Activated CD8-positive, alpha-beta memory T cell treated with anti-CD3 and anti-CD28 coated beads, Interleukin-2, amount 50 U/mL, for 24 hours (primary cell): ENCODE results near the gene DZIP1.

ENCODE experiments used
- DNase-seq: peaks from one replicate; pipeline ENCODE4 v3.0.0-alpha.2; 2020; ENCODE audit errors: extremely low read depth

Gene DZIP1

GRCh38 chr13:95643936-95644598 lies 439 bp downstream of the DZIP1 start:
- DNase-seq: no peak

- no peak for DNase-seq
Measured at GRCh38 chr13:95643571-95643935, 953 bp downstream of the DZIP1 start.

GRCh38 chr13:95642999-95643398 lies 1.5 kb downstream of the DZIP1 start:
- DNase-seq: no peak

- DNase-seq: no peak
Measured at GRCh38 chr13:95642028-95642621, 2.4 kb downstream of the DZIP1 start.

- DNase-seq: no peak
Measured at GRCh38 chr13:95641291-95642027, 3.0 kb downstream of the DZIP1 start.

- DNase-seq: no peak
Measured at GRCh38 chr13:95636853-95637252, 7.7 kb downstream of the DZIP1 start.

DNA sequence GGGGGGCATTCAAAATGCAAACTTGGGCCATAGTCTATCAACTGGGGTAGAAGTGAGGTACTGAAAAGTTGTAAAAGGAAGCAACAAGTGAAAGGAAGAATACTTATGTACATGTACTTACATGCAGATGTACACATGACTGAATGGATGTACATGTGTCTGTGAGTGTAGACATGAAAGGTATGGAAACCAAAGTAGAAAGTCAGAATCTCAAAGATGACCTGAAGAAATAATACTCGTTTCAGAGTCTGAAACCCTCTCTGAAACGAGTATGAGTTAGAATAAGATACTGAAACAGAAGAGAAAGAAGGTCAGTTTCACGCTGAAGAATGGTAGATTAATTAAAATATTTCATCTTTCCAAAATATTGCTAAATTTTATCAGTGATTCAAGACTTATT lies 13.9 kb downstream of the DZIP1 start:
- DNase-seq: no peak

GRCh38 chr13:95629071-95629470 lies 15.4 kb downstream of the DZIP1 start:
- DNase-seq: no peak

- DNase-seq: no peak
Measured at GRCh38 chr13:95628488-95628887, 16.0 kb downstream of the DZIP1 start.

- no peak for DNase-seq
Measured at GRCh38 chr13:95627590-95627989, 16.9 kb downstream of the DZIP1 start.

GRCh38 chr13:95626768-95627167 lies 17.7 kb downstream of the DZIP1 start:
- no peak for DNase-seq

DNA sequence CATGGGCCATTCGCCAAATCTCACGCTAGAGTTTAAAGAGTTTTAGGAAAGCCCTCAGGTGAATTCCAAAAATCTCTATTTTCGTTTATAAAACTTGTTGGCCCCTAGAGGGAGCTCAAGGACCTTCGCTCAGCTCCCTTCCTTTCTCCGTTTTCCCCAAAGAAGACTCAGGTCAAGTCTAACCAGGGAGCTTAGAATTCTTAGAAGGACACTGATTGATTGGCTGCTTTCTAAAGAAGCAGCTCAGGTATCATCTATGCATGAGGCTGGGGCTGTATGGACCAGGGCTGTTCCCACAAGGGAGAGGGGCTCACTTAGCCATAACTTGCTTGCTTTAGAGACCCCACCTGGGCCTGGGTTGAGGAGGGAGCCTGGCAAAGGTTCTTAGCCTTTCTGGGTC lies 20.5 kb downstream of the DZIP1 start:
- no peak for DNase-seq

GRCh38 chr13:95623141-95623540 lies 21.4 kb downstream of the DZIP1 start:
- DNase-seq: no peak

DNA sequence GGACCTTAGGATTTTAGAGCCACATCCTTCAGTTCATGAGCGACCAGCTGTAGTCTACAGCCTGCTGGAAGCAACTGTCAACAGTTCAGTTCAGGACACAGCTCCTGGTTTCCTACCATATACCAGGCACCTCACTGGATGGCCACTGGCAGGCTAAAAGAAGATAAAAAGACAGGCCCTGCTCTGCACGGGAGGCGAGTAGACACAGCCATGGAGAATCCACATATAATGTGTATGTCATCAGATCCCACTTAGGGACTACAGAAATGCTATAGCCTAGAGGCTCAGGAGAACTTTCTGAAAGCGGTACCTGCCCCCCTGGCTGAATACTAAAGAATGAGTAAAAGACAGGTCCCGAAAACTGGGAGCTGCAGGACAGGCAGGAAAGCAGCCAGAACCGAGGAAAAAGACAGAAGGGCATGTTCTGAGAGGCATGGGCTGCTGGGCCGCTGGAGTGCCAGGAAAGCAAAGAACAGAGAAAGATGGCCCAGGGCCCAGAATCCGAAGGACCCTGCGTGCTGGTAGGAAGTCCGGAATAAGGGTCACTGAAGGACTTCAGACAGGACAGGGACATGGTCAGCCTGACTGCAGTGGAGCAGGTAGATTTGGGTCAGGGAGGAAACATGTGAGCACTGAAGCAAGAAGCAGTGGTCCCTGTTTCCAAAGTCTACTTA lies 23.5 kb downstream of the DZIP1 start:
- no peak for DNase-seq

DNA sequence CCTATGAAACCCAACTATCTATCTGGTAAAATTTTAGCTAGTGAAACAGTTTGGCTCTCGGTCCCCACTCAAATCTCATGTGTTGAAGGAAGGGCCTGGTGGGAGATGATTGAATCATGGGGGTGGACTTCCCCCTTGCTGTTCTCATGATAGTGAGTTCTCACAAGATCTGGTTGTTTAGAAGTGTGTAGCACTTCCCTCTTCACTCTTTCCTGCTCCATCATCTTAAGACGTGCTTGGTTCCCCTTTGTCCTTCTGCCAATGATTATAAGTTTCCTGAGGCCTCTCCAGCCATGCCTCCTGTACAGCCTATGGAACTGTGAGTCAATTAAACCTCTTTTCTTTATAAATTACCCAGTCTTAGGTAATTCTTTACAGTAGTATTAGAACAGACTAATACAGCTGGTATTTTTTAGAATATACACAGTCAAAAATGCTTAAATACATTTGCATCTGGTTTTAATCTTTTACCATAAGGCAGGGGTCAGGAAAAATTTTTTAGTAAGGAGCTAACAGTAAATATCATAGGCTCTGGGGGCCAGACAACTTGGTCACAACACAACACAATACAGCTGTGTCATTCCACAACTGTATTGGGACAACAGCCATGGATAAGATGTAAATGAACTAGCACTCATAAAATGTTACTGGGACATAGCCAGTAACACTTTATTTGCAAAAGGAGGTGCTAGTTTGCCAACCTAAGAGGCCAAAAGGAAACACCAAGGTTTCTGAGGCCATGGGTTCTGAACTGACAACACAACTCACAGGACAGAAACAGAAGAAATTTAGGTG lies 24.3 kb downstream of the DZIP1 start:
- no peak for DNase-seq

GRCh38 chr13:95615539-95615938 lies 29.0 kb downstream of the DZIP1 start:
- DNase-seq: no peak

DNA sequence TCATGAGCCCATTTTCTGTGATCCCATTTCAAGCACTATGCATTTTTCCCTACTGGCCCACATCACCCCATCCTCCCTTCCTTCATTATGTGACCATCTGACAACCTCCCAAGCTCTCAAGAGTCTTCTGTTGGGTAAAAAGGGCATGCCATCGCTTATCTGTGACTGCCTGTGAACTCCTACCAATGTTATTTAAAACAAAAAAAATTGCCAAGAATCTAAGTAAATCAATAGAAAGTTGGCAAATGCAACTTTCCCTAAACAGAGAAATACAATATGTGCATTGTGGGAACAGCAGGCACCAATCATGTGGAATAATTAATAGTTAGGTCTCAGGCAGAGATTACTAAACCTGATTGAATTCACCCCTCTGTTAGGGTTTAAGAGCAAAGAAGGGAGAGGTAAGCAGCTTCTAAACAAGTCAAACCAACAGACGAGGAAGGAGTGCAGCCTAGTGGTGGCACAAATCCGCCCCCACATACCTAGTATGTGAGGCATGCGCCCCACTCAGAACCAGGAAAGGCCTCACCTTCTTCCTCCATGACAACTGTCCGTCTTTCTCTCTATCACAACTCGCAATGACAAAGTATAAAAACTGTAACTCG lies 29.8 kb downstream of the DZIP1 start:
- no peak for DNase-seq

- no peak for DNase-seq
Measured at GRCh38 chr13:95608640-95609323, 35.7 kb downstream of the DZIP1 start.

- no peak for DNase-seq
Measured at GRCh38 chr13:95607366-95607765, 37.1 kb downstream of the DZIP1 start.

DNA sequence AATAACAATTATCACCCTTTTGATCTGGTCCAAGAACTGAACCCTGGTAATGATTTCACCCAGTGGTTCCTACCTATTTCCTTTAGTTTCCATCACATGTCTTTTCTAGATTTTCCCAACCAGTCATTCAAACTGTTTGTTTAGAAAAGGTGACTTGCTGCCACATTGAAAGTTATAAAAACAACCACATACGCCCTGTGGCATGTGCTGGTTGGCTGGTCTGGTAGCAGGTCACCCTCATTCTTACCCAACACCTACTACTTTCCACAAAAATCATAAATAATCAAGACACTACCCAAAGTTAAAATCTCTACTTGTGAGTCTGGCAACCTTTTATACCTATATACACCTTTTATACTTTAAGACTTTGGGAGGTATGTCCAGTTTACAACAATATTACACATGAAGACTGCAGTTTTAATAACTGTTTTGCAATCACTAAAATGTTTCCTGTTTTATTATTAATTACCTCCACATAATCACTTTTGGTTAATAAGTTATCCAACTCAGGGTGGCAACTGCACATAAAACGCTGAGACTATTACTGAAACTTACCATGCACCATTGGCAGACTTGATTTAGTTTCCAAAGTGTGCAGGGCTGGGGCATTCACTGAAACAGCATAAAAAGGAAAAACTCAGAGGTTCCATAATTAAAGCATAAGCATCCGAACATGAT lies 38.9 kb downstream of the DZIP1 start:
- no peak for DNase-seq
